ENCODE measurements around the gene LAMB3.

LAMB3 gene

DNA sequence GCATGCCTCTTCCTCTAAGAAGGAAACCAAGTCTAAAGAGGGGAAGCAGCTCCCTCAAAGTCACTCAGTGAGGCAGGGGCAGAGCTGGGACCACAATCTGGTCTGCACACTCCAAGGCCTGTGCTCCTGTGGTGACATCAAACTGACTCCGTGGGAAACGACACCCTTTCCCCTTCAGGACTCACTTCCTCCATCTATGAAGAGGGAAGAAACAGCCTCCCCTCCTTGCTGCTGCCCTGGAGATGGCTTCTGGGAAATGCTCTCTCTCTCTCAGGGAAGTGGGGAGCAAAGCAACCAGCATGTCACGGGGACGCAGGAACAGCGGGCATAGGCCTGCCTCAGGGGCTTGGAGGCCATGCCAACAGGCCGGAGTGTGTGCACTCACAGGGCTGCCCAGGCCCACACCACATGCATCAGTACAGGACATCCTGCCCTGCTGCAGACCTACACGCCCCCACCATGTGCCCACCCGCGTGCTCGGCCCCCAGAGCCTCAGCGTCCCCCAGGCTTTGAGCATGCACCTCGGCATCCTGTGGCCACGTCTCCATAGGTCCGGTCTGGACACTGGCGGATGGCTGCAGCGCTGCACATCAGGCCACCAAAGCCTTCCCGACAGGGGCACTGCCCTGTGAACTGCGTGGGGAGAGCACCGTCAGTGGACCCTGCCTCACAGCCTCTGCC, 25.7 kb downstream of the LAMB3 start:
- no peak overlapping the region for H3K27ac ChIP-seq
- no peak for TF ChIP-seq ZFX (IDR thresholded peaks at IDR 0.05; ENCODE audit: borderline replicate concordance)
- TF ChIP-seq, protein P1, sequence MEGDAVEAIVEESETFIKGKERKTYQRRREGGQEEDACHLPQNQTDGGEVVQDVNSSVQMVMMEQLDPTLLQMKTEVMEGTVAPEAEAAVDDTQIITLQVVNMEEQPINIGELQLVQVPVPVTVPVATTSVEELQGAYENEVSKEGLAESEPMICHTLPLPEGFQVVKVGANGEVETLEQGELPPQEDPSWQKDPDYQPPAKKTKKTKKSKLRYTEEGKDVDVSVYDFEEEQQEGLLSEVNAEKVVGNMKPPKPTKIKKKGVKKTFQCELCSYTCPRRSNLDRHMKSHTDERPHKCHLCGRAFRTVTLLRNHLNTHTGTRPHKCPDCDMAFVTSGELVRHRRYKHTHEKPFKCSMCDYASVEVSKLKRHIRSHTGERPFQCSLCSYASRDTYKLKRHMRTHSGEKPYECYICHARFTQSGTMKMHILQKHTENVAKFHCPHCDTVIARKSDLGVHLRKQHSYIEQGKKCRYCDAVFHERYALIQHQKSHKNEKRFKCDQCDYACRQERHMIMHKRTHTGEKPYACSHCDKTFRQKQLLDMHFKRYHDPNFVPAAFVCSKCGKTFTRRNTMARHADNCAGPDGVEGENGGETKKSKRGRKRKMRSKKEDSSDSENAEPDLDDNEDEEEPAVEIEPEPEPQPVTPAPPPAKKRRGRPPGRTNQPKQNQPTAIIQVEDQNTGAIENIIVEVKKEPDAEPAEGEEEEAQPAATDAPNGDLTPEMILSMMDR (IDR thresholded peaks at IDR 0.05), result no peak

DNA sequence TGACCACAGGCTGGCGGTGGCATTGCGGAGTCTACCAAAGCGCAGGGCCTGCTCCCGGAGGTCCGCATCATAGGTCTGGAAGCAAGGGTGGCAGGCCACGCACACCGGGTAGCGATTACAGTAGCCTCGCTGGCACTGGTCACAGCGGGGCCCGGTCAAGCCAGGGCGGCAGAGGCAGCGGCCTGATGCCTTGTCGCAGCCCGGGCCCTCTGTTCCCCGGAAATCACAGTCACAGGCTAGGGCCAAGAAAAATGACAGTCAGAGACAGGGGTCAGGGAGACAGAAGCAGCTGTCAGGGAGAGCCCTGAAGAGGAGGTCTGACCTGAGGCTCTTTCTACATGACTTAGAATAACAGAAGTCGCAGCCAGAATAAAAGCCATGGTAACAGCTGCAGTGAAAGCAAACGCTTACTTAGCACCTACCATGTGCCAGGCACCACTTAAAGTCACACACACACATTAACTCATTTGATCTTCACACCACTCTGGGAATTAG, 26.4 kb downstream of the LAMB3 start:
- H3K27ac ChIP-seq, result no peak overlapping the region
- TF ChIP-seq, protein P1 (IDR thresholded peaks at IDR 0.05), result no peak
- TF ChIP-seq ZFX (IDR thresholded peaks at IDR 0.05; ENCODE audit: borderline replicate concordance), result no peak

DNA sequence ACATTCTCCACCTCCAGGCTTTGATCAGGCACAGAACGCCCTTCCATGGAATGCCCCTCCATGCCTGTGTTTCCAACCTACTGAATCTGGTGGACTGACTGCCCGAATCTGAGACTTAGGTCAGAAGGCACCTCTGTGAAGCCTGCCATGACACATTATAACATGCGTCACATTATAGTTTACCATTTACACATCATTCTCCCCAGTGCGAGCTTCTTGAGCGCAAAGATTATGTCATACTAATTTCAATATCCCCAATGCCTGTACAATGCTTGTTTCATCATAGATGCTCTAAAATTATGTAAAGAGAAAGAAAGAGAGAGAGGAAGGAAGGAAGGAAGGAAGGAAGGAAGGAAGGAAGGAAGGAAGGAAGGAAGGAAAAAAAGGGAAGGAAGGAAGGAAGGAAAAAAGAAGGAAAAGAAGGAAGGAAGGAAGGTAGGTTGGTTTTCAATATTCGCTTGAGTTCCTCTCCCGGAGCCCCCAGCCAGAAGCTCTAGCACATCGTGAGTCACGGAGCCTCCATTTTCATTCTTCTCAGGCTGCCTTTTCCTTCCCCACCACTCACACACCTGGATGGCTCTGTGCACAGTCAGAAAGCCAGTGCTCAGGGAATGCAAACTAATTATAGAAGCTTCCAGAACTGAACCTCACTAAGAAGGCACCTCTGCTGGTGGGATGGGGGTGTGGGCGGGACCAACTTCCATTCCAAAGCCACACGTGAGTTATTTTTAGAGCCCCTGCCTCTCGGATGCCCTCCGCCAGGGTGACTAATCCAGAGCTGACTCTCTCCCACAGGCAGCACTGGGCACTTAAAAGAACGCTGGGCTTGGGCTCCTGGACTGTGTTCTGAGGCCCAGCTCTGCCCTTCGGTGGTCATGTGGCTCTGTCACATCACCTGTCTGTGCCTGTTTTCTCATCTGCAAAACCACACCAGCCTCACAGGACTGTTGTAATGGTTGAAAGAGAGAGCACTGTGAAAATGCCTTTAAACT, 27.4 kb downstream of the LAMB3 start:
- no peak for TF ChIP-seq ZFX (IDR thresholded peaks at IDR 0.05; ENCODE audit: borderline replicate concordance)
- TF ChIP-seq, protein P1 (IDR thresholded peaks at IDR 0.05), result no peak
- H3K27ac ChIP-seq, result no peak overlapping the region

DNA sequence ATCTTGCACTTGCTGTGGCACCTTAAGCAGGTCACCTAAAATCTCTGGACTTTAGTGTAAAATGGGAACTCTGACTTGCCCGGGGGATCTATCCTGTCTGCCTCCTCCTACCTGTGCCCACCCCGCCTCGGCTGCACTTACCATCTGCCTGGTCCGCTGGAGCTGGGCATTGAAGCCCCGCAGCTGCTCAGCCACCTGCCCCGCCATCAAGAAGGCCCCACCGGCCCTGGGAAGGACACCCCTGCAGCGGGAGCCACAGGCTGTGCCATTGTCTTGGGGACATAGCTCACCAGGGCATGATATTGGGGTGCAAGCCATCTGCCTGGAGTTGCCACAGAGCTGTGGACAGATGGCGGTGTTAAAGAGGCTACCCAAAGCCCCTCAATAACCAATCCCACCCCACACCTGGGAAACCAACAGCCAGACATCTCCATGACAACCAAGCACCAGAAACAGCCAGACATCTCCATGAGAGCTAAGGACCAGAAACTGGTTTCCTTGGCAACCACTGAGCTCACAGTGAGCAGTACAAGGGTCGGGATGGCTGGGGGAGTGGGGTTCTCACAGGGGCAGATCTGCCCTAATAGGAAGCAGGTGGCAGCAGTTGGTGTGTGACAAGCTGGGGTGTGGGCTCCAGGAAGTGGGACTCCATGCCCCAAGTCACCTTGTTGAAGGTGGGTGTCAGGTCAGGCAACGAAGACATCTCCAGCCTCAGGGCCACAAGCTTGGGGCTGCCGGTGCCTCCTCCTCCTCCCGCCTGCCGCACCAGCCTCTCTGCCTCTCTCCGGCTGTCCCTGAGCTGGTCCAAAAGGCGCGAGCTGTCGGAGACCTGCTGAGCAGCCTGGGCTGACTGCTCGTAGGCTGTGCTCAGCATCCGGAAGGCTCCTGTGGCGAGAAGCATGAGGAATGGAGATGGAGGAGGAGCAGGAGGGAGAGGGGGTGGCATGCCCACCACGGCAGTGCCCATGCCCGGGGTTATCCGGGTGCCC, 29.1 kb downstream of the LAMB3 start:
- TF ChIP-seq, protein P1 (IDR thresholded peaks at IDR 0.05), result no peak
- no peak for TF ChIP-seq ZFX (IDR thresholded peaks at IDR 0.05; ENCODE audit: borderline replicate concordance)
- H3K27ac ChIP-seq, result no peak overlapping the region

DNA sequence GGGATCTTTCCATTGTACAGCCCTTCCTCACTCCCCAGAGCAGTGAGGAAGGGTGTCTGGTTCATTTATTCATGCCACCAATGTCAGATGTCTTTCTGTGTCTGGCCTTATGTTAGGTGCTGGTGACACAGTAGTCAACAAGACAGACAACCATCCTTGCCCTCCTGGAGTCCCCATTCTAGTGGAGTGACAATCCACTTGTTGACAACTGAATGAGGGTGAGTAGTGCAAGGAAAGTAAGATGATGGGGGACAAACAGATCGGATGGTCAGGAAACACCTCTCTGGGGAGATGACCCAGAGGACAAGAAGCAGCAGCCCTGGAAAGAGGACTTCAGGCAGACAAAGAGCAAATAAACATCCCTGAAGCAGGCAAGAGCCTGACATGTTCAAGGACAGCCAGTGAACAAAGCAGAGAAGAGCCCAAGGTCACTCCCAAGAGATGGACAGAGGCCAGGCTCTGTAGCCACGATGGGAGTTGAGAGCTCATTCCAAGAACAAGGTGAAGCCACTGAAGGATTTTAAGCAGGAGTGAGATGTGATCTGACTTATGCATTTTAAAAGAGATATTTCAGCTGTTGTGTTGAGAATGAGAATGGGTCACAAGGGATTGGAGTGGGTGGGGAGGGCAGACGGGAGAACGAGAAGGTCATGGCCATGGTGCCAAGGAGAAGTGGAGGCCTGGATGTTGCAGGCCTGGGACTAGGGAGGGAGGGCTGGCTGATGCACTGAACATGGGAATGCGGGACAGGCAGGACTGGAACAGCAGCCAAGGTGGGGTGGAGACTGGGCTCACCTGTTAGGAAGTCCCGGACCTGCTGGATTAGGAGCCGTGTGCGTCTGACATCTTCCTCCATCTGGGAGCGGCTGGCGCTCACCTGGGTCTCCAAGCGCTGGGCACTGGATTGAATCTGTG, 30.2 kb downstream of the LAMB3 start:
- TF ChIP-seq, protein P1 (IDR thresholded peaks at IDR 0.05), result no peak
- no peak for TF ChIP-seq ZFX (IDR thresholded peaks at IDR 0.05; ENCODE audit: borderline replicate concordance)
- H3K27ac ChIP-seq, result no peak overlapping the region

DNA sequence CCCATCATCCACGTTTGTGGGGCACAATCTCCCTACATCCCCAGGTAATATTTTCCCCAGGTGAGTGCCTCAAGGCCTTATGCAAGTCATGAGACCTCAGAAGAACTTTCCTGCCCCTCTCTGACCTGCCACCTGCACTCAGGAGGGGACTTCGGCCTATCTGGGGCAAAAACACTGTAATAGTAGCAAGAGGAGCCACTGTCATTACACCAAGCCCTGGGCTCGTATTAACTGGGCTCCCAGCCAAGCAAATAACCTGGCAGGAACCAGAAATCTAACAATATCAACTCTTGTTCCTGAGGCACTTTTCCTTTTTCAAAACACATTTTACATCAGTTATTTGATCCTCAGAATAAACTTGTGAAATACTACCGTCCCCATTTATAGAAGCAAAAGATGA, 30.9 kb downstream of the LAMB3 start:
- no peak overlapping the region for H3K27ac ChIP-seq
- TF ChIP-seq, protein P1 (IDR thresholded peaks at IDR 0.05), result no peak
- TF ChIP-seq ZFX (IDR thresholded peaks at IDR 0.05; ENCODE audit: borderline replicate concordance), result no peak

Data from 22Rv1 (cell line).